ENCODE results near the gene CMIP. TPM values are rescaled to one million over a fixed set of nuclear protein-coding genes. Genes with fewer than 3 reads are reported as not detected.
A peak's percentile ranks its signal among the peaks of the same experiment; 100 is the strongest.

CMIP gene
- total RNA-seq, 2 donors from 2014 or later = 28.5 to 57.5 TPM

DNA sequence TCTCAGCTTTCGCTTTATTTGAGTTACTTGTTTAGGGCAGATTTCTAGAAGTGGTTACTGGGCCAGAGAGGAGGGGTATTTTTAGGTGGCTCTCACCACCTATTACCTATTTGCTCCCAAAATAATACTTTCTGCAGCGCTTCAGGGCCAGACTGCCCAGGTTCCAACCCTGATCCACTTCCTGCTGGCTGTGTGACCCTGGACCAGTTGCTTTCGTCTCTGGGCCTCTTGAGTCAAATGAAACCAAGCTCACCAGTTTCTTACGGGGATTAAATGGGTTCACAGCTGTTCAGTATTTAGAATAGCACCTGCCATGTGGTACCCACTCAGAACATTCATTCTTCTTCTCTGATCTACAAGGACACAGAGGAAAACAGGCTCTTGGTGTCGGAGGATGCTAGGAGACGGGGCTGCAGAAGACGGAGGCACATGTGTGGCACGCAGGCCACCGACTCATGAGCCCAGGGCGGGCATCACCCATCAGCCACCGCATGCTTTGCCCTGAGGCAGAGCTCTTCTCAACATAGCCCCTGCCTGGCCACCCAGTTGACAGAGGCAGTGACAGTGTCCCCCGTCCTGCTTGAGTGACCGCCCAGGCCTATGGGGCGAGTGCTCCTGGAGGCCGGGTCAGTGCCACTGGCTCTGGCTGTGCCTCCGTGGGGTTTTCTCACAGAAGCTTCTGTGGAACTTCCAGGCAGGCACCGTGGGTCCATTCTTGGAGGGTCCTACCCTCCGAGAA lies 185.5 kb downstream of the CMIP start:
- Mint-ChIP-seq H3K27ac (peak overlapping the region; percentile 98), H3K27me3 (no peaks in the 10 kb centered on the region), H3K4me3 (no peak overlapping the region), H3K4me1 (peaks cover 28% of the 10 kb centered on the region), H3K9me3 (no peaks in the 10 kb centered on the region), H3K36me3 (ENCODE audit: low read depth) (peaks cover 7% of the 10 kb centered on the region)
- ATAC-seq (replicated peaks) = no peak

DNA sequence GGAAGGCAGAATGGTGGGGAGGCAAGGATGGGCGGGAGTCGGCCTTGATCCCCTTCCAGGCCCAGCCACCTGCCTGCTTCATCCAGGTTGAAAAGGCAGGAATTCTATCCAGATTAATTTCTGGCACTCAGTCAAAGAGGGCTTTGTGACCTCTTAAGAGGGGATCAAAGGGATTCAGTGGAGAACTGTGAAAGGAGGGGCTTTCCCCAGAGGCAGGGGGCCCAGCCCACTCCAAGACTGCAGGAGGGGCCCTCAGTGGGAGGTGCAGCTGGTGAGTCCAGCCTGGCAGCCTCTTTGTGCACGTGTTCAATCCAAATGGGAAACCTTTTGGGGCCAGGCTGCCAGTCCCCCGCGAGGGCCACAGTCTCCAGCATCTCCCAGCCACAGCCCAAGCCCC lies 186.0 kb downstream of the CMIP start:
- Mint-ChIP-seq H3K27ac (peak overlapping the region; percentile 98), H3K36me3 (ENCODE audit: low read depth) (peaks cover 7% of the 10 kb centered on the region), H3K4me3 (no peak overlapping the region), H3K27me3 (no peaks in the 10 kb centered on the region), H3K9me3 (no peaks in the 10 kb centered on the region), H3K4me1 (peaks cover 31% of the 10 kb centered on the region)
- no peak for ATAC-seq (replicated peaks)

DNA sequence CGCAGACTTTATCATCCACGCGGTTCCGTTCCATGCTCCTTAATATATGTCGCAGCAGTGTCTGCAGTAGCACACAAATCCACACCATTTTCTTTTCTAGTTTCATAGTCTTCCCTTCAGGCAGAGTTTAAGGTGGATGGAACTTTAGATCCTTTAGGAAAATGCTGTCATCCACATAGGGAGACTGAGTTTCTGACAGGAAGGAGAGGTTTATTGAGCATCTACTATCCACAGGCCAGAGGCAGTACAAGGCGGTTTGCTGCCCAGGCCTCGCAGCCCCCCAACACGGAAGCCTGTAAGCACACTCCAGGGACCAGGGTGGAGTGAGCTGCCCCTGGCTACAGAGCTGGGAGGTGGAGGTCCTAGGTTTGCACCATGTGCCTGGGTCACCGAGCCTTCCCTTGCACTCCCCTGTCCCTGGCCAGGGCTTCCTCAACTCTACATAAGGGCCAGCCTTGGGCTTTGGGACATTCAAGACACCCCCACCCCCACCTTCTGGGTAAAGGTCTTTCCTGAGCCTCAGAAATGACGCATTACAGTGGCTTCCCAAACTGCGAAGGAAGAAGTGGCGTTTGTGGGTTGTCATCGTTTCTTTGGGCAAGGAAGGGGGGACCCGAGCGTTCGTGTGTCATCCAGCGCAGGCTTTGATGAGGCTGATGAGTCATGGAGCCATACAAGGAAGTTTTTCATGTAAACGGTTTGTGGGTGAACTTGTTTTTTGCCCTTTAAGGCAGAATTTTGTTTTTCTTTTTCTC lies 188.0 kb downstream of the CMIP start:
- H3K4me1 Mint-ChIP-seq = peaks cover 35% of the 10 kb centered on the region
- peak; percentile 89 for ATAC-seq (replicated peaks)

DNA sequence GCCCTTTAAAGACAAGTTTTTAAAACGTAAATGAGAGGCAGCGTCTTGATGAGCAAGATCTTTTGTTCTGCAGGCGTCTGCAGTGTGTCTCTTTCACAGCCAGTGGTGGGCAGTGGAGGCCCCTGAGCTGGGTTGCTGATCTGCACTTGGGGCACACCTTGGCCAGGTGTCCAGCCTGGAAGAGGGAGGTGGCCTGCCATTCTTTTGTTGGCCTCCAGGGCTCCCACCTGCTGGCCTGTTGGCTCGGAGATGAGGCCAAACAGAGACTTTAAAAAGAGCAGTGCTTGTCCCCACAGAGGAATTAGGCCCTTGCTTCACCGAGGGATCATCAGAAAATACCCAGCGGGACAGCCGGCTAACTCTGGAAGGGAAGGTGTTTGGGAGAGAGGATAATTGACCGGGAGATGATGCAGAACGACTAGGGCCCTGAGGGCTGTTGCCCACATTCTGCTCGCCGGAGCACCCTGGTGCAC lies 188.6 kb downstream of the CMIP start:
- peak; percentile 77 for ATAC-seq (replicated peaks)
- peaks cover 35% of the 10 kb centered on the region for H3K4me1 Mint-ChIP-seq
- peaks cover 7% of the 10 kb centered on the region for H3K36me3 Mint-ChIP-seq (ENCODE audit: low read depth)
- no peaks in the 10 kb centered on the region for H3K9me3 Mint-ChIP-seq
- H3K27ac Mint-ChIP-seq = peak overlapping the region; percentile 98
- H3K27me3 Mint-ChIP-seq = no peaks in the 10 kb centered on the region
- H3K4me3 Mint-ChIP-seq = peak overlapping the region; percentile 87

More for the DNA sequence above, 188.0 kb downstream of the CMIP start:
- Mint-ChIP-seq H3K27ac (peak overlapping the region; percentile 98), H3K4me3 (peak overlapping the region; percentile 87), H3K36me3 (ENCODE audit: low read depth) (peaks cover 7% of the 10 kb centered on the region), H3K27me3 (no peaks in the 10 kb centered on the region), H3K9me3 (no peaks in the 10 kb centered on the region)

DNA sequence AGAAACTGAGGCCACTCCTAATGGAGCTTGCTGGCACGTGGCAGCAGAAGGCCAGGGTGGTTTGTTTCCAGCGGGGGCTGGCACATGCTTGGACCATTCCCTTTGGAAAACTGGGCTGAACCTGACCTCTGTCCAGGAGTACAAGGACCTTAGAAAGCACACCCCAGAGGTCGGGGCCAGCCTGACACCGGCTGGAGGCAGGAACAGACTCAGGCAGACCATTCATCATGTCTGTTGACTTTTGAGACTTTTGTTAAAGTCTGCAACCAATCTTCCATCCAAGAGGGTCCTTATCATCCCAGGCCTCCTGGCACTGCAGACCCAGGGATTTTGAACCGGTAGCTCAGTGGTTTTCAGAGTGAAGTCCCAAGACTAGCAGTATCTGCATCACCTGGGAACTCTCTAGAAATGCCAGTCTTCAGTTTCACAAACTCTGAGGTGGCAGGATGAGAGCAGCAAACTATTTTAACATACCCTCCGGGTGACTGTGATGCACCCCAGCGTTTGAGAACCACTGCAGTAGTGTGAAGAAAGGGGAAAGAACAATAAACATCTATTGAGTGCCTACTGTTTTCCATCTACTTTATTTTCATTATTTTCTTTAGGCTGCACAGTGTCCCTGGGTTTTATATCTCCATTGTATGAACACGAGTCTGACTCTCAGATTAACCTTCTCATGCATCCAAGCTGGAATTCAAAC lies 189.2 kb downstream of the CMIP start:
- Mint-ChIP-seq H3K27ac (peak overlapping the region; percentile 98), H3K4me1 (peaks cover 35% of the 10 kb centered on the region), H3K27me3 (no peaks in the 10 kb centered on the region), H3K9me3 (no peaks in the 10 kb centered on the region), H3K36me3 (ENCODE audit: low read depth) (peaks cover 7% of the 10 kb centered on the region), H3K4me3 (peak overlapping the region; percentile 87)
- peak; percentile 66 for ATAC-seq (replicated peaks)

DNA sequence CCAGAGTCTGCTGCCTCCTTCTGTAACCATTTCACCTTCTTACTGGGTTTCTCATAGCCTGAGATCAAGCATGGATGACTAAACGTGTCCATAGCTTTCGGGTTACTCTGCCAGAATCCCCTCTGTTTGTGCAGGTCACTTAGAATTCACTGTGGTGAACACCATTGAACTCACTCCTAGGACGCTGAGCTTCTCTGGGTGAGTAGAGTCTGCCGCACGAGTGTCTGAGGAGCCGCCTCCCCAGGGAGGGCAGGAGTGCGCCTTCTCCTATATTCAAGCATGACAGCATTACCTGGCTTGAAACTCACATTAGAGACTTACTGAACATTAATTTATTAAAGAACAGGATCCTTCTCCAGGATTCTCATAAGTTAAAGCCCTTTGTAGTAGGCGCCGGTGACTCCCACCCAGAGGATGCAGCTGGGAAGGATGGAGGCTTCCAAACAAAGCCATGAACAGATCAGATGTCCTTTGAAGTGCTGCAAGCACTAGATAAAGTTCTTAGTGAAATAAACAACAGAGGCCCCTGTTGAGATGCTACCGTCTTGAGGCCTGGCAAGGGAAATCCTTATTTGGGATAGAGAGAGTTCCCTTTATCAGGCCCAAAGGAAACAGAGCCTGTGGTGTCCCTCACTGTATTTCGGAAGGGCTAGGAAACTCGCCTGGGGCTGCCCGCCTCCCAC lies 189.9 kb downstream of the CMIP start:
- Mint-ChIP-seq H3K4me1 (peaks cover 31% of the 10 kb centered on the region), H3K4me3 (peak overlapping the region; percentile 87)
- peak; percentile 10 for ATAC-seq (replicated peaks)

DNA sequence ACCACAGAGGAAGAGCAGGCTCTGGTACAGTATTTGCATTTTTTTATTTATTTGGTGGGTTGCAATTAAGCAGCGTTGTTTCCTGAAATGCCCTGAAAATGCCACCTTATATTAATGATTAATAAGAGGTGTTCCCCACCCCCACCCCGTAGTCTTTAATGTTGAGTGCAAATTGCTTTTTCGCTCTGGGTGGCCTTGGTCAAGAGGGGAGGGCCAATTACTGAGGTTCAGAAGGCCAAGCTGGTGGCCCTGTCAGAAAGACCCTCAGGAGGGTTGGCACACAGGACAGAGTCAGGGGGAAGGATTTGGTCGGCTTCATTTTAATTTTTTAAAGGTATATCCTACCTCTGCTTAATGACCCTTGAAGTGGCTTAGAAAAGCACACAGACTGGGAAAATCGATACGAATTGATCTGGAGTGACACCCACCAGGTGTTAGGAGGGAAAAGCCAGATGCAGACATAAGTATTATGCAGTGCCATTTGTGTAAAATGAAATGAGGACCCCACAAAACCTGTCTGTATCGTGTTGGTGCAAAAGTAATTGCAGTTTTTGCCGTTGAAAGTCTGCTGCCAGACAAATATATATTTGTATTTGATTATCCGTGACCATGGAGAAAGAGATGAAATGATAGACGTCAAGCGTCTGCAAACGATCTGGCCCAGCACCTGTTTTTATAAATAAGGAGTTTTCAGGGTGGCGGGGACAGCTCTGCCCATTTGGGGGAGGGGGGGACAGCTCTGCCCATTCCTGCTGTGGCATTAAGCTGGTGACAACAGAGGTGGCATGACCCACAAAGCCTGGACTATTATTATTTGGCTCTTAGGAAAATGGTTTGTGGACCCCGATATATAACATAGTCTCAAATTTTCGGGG lies 190.7 kb downstream of the CMIP start:
- H3K27ac Mint-ChIP-seq = peak overlapping the region; percentile 98
- no peaks in the 10 kb centered on the region for H3K9me3 Mint-ChIP-seq
- peaks cover 7% of the 10 kb centered on the region for H3K36me3 Mint-ChIP-seq (ENCODE audit: low read depth)
- H3K27me3 Mint-ChIP-seq = no peaks in the 10 kb centered on the region
- H3K4me3 Mint-ChIP-seq = no peak overlapping the region
- H3K4me1 Mint-ChIP-seq = peaks cover 30% of the 10 kb centered on the region
- no peak for ATAC-seq (replicated peaks)

More for the DNA sequence above, 189.9 kb downstream of the CMIP start:
- peaks cover 7% of the 10 kb centered on the region for H3K36me3 Mint-ChIP-seq (ENCODE audit: low read depth)
- peak overlapping the region; percentile 98 for H3K27ac Mint-ChIP-seq
- no peaks in the 10 kb centered on the region for H3K9me3 Mint-ChIP-seq
- no peaks in the 10 kb centered on the region for H3K27me3 Mint-ChIP-seq

DNA sequence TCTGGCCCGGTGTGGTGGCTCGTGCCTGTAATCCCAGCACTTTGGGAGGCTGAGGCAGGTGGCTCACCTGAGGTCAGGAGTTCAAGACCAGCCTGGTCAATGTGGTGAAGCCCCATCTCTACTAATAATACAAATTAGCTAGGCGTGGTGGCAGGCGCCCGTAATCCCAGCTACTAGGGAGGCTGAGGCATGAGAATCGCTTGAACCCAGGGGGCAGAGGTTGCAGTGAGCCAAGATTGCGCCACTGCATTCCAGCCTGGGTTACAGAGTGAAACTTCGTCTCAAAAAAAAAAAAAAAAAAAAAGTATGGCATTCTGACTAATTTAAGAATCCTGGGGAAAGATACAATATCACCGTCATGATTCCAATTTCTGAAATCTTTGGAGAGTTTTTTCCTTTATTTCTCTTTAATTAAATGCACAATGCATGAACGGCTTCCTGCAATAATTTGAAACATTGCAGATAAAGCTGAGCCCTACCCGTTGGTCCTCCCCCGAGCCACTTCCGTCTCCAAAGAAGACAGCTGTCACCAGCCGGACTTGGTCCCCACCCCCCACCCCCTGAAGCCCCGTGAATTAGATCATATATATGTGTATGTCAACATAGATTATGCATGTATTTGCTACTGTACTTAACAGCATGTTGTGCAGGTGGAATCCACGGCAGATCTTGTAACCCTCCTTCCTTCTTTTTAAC lies 191.8 kb downstream of the CMIP start:
- Mint-ChIP-seq H3K4me3 (no peak overlapping the region), H3K27me3 (no peaks in the 10 kb centered on the region), H3K36me3 (ENCODE audit: low read depth) (peaks cover 7% of the 10 kb centered on the region), H3K27ac (peak overlapping the region; percentile 98), H3K4me1 (peaks cover 30% of the 10 kb centered on the region), H3K9me3 (no peaks in the 10 kb centered on the region)
- no peak for ATAC-seq (replicated peaks)

DNA sequence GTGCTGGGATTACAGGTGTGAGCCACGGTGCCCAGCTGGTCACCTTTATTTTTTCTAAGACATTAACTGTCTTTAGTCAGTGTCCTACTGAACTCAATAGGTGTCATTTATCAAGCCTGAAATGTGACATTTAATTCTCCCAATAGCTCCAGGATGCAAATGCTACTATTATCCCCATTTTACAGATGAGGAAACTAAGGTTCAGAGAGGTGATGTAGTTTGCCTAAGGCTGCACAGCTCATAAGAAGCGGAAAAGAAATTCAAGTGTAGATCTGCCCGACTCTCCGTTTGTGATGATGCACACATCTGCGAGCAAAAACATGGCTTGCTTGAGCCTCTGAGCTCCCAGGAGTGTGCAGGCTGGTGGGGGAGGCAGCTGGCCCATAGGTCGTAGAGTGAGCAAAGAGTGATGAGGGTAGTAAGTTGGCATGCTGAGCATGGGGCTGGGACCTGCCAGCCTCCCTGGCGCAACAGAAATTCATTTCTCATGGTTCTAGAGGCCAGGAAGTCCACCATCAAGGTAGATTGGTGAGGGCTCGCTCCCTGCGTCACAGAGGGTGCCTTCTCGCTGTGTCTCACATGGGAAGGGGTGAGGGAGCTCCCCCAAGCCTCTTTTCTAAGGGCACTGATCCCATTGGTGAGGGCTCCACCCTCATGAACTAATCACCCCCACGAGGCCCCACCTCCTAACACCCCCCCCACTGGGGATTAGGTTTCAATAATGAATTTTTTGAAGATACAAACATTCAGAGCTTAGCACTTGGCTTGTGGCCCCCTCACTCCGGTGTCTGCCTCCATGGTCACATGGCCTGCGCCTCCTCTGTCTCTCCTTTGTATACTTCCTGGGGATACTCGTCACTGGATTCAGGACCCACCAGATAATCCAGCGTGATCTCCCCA lies 193.0 kb downstream of the CMIP start:
- no peak overlapping the region for H3K4me3 Mint-ChIP-seq
- H3K9me3 Mint-ChIP-seq = no peaks in the 10 kb centered on the region
- peaks cover 6% of the 10 kb centered on the region for H3K36me3 Mint-ChIP-seq (ENCODE audit: low read depth)
- H3K27ac Mint-ChIP-seq = no peak overlapping the region
- H3K4me1 Mint-ChIP-seq = peaks cover 23% of the 10 kb centered on the region
- H3K27me3 Mint-ChIP-seq = no peaks in the 10 kb centered on the region
- no peak for ATAC-seq (replicated peaks)

DNA sequence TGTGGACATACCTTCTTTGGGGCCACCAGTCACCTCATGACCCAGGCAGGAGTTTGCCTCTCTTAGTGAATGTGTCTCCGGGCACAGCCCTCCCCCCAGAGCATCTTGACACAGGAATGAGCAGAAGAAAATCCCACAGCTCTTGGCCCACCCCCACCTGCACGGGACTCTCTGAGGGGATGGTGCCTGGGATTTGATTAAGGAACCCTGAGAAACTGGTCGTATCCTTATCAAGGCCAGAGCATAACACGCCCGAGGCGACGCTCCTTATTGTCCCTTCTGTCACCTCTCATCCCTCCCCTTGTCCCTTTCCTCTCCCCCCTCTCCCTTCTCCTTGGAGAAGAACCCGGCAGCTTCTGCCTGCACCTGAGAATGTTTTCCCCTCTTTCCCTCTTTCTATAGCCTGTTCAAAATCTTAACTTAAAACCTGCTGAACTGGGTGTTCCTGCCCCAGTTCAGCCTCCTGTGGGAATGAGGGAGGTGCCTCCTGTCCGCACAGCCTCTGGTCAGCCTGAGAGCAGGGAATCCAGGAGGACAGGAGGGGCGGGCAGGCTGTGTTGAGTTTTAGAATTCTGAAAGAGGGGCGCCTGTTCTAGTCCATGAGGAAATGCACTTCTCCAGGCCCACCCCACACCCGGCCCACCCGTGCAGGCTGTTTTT lies 193.8 kb downstream of the CMIP start:
- no peak for ATAC-seq (replicated peaks)
- Mint-ChIP-seq H3K27me3 (no peaks in the 10 kb centered on the region), H3K4me3 (no peak overlapping the region), H3K27ac (no peak overlapping the region), H3K9me3 (no peaks in the 10 kb centered on the region), H3K36me3 (ENCODE audit: low read depth) (no peaks in the 10 kb centered on the region), H3K4me1 (peaks cover 18% of the 10 kb centered on the region)

DNA sequence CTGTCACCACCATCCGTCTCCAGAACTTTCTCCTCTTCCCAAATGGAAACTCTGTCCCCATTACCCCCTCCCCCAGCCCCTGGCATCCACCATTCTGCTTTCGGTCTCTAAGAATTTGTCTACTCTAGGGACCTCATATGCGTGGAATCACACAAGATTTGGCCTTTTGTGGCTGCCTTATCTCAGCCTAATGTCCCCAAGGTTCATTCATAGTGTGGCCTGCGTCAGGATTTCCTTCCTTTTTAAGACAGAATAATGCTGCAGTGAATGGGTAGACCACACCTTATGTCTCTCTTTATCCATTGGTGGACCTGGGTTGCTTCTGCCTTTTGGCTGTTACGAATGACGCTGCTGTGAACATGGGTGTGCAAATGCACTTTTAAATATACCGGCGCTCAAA lies 194.7 kb downstream of the CMIP start:
- Mint-ChIP-seq H3K27me3 (no peaks in the 10 kb centered on the region), H3K27ac (peak overlapping the region; percentile 66), H3K9me3 (no peaks in the 10 kb centered on the region), H3K4me3 (no peak overlapping the region), H3K36me3 (ENCODE audit: low read depth) (no peaks in the 10 kb centered on the region), H3K4me1 (peaks cover 11% of the 10 kb centered on the region)
- ATAC-seq (replicated peaks) = no peak
